Fibroblast of villous mesenchyme (primary cell): Measurements from ENCODE around the gene AMPD3. TPM values are rescaled to one million over a fixed set of nuclear protein-coding genes. Genes with fewer than 3 reads are reported as not detected.

Source experiments
- DNase-seq: peaks from one replicate; pipeline ENCODE4 v3.0.0-alpha.2; 2010; ENCODE audit warnings: low read depth
- H3K4me3 ChIP-seq: 2 replicates; pipeline ENCODE4 v1.5.1; 2011; ENCODE audit warnings: low read depth, mild to moderate bottlenecking, low read length
- CTCF ChIP-seq: IDR thresholded peaks from 2 replicates; pipeline ENCODE4 v1.5.1; 2012; ENCODE audit warnings: low read depth, mild to moderate bottlenecking, low read length; ENCODE audit not compliant: insufficient read depth
- total RNA-seq: library from RNA; depleted of rRNA; stranded (reverse); fragments of >200 nt; gene quantifications from 2 replicates; pipeline ENCODE4 v1.2.3, GENCODE V29; 2012

AMPD3 gene
- total RNA-seq, 1 donor, result 22.9 TPM

GRCh38 chr11:10410844-10411200, 44.2 kb upstream of the AMPD3 start:
- no peak for DNase-seq
- no peak overlapping the region for H3K4me3 ChIP-seq
- no peak for TF ChIP-seq CTCF

- no peak for TF ChIP-seq CTCF
- no peak overlapping the region for H3K4me3 ChIP-seq
- no peak for DNase-seq
Observed at GRCh38 chr11:10412266-10412665, 42.8 kb upstream of the AMPD3 start.

- TF ChIP-seq CTCF, result peak; percentile 37
- peak; percentile 24 for DNase-seq
- no peak overlapping the region for H3K4me3 ChIP-seq
Observed at GRCh38 chr11:10413268-10413667, 41.8 kb upstream of the AMPD3 start.

- DNase-seq, result no peak
- TF ChIP-seq CTCF, result no peak
- no peak overlapping the region for H3K4me3 ChIP-seq
Observed at GRCh38 chr11:10414181-10414580, 40.9 kb upstream of the AMPD3 start.

GRCh38 chr11:10414659-10415058, 40.4 kb upstream of the AMPD3 start:
- no peak for TF ChIP-seq CTCF
- DNase-seq, result peak; percentile 30
- H3K4me3 ChIP-seq, result no peak overlapping the region

GRCh38 chr11:10415817-10416392, 39.2 kb upstream of the AMPD3 start:
- no peak for DNase-seq
- no peak for TF ChIP-seq CTCF
- no peak overlapping the region for H3K4me3 ChIP-seq
